Measurements from ENCODE around the gene PSPC1. TPM values are rescaled to one million over a fixed set of nuclear protein-coding genes. Genes with fewer than 3 reads are reported as not detected.

The PSPC1 gene
- polyA plus RNA-seq, 2 of the 4 experiments (the other 2 are of a cell fraction): 47.5 to 49.0 TPM

DNA sequence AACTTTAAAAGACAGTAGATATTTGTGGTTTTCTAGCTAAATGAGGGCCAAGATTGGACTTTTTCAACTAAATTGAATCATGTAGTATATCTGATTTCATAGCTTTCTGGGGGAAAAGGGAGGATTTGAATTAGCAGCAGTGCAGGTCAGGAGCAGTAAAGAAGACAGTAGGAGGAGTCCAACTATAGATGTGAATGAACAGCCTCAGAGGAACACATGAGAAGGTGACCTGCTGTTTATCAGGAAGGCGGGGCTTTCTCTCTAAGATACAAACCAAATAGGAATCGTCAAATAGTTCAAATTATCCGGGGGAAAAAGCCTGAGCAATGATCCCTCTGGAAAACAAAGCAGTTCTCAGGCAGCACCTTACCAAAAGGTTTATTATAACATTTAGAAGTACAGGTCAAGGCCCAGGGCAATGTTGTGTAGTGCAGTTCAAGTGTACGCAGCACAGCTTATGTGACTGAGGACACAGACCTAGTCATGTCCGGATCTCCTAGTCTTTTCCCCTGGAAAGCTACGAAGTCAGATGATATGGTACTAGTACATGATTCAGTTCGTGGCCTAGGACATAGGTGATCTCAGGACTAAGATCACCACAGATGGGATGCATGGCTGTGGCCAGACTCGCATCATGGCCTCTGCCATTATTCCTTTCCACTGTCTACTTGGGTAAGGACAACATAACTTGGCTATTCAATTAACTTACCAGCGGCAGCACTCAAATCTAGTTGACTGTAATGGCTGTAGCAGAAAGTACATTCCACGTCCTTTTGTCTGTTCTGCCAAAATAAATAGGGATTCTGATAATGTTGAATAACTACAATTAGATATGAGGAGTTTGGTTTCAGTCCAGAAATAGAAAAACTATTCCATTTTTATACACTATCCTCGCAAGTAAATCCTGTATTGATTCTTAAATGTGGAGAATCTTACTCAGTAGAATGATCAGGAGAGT is 109.0 kb downstream of the PSPC1 start:
- POLR2A ChIA-PET: no interaction called here
- no peaks in the 10 kb centered on the region for H3K4me1 ChIP-seq
- no peak overlapping the region for H3K27ac ChIP-seq
- ATAC-seq (no peak), FAIRE-seq (no peak), DNase-seq (ENCODE audit: low read depth in 1 of 2, low spot score in 1 of 2) (no peak)
- WGBS (ENCODE audit: missing lambda C conversion rate): 93% methylated on average over 11 of the region's 11 CpGs
- TF ChIP-seq BHLHE40 (IDR thresholded peaks at IDR 0.05; ENCODE audit: low read depth, low read length): no peak
- no peak for TF ChIP-seq RARB (CRISPR knock-in tag; IDR thresholded peaks at IDR 0.05)
- TF ChIP-seq FOSL2 (IDR thresholded peaks at IDR 0.05): no peak
- no peak for TF ChIP-seq FOSL2 (CRISPR knock-in tag; IDR thresholded peaks at IDR 0.05)
- no peak for TF ChIP-seq PBX3 (IDR thresholded peaks at IDR 0.05)
- TF ChIP-seq MAFK (IDR thresholded peaks at IDR 0.05; ENCODE audit: partially characterized antibody): no peak
- no peak for TF ChIP-seq HEYL (CRISPR knock-in tag; IDR thresholded peaks at IDR 0.05)
- TF ChIP-seq NR3C1 (IDR thresholded peaks at IDR 0.05): no peak
- no peak for TF ChIP-seq E2F6 (IDR thresholded peaks at IDR 0.05; ENCODE audit: borderline replicate concordance, low read depth)
- TF ChIP-seq POLR2AphosphoS2 (conservative IDR thresholded peaks at IDR 0.05; ENCODE audit: low read length): no peak
- no peaks in the 10 kb centered on the region for H3K9me3 ChIP-seq
- H3K4me3 ChIP-seq: no peak overlapping the region
- CTCF ChIA-PET: no interaction called here
- no peak overlapping the region for H3K4me2 ChIP-seq

DNA sequence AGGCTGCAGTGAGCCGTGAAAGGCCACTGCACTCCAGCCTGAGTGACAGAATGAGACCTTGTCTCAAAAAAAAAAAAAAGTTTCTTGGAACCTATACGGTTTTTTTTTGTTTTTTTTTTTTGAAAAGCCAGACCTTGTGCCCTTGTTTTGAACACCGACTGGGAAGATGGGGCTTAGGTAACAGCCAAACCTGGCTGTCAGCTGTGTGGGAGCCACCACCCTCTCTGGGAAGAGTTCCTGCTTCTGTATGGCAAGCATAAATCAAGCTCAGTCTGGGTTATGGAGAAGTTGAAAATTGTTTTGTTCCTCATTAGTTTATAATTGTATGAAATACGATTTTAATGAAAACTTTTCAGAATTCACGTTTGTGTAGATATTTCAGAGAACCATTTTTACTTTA is 109.8 kb downstream of the PSPC1 start:
- CTCF ChIA-PET: no interaction called here
- POLR2A ChIA-PET: no interaction called here
- TF ChIP-seq BHLHE40 (IDR thresholded peaks at IDR 0.05; ENCODE audit: low read depth, low read length) (no peak), ZNF302 (CRISPR knock-in tag; IDR thresholded peaks at IDR 0.05) (no peak), KDM1A (IDR thresholded peaks at IDR 0.05; ENCODE audit: low read depth) (no peak), ESRRA (IDR thresholded peaks at IDR 0.05; ENCODE audit: borderline replicate concordance, low read length) (no peak), NPAS2 (CRISPR knock-in tag; IDR thresholded peaks at IDR 0.05; ENCODE audit: borderline replicate concordance) (no peak), POLR2AphosphoS2 (conservative IDR thresholded peaks at IDR 0.05; ENCODE audit: low read length) (no peak), RCOR1 (IDR thresholded peaks at IDR 0.05; ENCODE audit: low read depth, low read length) (no peak), NR3C1 (IDR thresholded peaks at IDR 0.05) (no peak), RFX5 (IDR thresholded peaks at IDR 0.05) (no peak), JUN (IDR thresholded peaks at IDR 0.05) (no peak), MYC (IDR thresholded peaks at IDR 0.05; ENCODE audit: borderline replicate concordance, low read length) (no peak), HOXB13 (CRISPR knock-in tag; IDR thresholded peaks at IDR 0.05; ENCODE audit: low read depth) (no peak), TP53 (CRISPR knock-in tag; IDR thresholded peaks at IDR 0.05) (no peak), CEBPB (IDR thresholded peaks at IDR 0.05) (no peak), FOSL2 (IDR thresholded peaks at IDR 0.05) (no peak), FOSL2 (CRISPR knock-in tag; IDR thresholded peaks at IDR 0.05) (no peak), HOXB5 (CRISPR knock-in tag; IDR thresholded peaks at IDR 0.05) (no peak), CHD4 (IDR thresholded peaks at IDR 0.05; ENCODE audit: borderline replicate concordance) (no peak)
- TF ChIP-seq, protein P1, sequence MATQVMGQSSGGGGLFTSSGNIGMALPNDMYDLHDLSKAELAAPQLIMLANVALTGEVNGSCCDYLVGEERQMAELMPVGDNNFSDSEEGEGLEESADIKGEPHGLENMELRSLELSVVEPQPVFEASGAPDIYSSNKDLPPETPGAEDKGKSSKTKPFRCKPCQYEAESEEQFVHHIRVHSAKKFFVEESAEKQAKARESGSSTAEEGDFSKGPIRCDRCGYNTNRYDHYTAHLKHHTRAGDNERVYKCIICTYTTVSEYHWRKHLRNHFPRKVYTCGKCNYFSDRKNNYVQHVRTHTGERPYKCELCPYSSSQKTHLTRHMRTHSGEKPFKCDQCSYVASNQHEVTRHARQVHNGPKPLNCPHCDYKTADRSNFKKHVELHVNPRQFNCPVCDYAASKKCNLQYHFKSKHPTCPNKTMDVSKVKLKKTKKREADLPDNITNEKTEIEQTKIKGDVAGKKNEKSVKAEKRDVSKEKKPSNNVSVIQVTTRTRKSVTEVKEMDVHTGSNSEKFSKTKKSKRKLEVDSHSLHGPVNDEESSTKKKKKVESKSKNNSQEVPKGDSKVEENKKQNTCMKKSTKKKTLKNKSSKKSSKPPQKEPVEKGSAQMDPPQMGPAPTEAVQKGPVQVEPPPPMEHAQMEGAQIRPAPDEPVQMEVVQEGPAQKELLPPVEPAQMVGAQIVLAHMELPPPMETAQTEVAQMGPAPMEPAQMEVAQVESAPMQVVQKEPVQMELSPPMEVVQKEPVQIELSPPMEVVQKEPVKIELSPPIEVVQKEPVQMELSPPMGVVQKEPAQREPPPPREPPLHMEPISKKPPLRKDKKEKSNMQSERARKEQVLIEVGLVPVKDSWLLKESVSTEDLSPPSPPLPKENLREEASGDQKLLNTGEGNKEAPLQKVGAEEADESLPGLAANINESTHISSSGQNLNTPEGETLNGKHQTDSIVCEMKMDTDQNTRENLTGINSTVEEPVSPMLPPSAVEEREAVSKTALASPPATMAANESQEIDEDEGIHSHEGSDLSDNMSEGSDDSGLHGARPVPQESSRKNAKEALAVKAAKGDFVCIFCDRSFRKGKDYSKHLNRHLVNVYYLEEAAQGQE (IDR thresholded peaks at IDR 0.05): no peak
- TF ChIP-seq, protein P2, sequence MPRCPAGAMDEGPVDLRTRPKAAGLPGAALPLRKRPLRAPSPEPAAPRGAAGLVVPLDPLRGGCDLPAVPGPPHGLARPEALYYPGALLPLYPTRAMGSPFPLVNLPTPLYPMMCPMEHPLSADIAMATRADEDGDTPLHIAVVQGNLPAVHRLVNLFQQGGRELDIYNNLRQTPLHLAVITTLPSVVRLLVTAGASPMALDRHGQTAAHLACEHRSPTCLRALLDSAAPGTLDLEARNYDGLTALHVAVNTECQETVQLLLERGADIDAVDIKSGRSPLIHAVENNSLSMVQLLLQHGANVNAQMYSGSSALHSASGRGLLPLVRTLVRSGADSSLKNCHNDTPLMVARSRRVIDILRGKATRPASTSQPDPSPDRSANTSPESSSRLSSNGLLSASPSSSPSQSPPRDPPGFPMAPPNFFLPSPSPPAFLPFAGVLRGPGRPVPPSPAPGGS (IDR thresholded peaks at IDR 0.05): no peak

More for the DNA sequence above, 109.8 kb downstream of the PSPC1 start:
- Histone ChIP-seq H3K4me1 (no peaks in the 10 kb centered on the region), H3K27ac (no peak overlapping the region), H3K9me3 (no peaks in the 10 kb centered on the region), H3K4me2 (no peak overlapping the region), H3K4me3 (no peak overlapping the region)
- DNase-seq (ENCODE audit: low read depth in 1 of 2, low spot score in 1 of 2) (no peak), ATAC-seq (no peak), FAIRE-seq (no peak)
- WGBS (ENCODE audit: missing lambda C conversion rate): 71% methylated on average over 5 of the region's 5 CpGs
